IMR-90 (cell line): ENCODE data around the gene DCC. TPM values are rescaled to one million over a fixed set of nuclear protein-coding genes. Genes with fewer than 3 reads are reported as not detected.

ENCODE experiments used
- ATAC-seq: fragments of 200-7000 bp; cut with Tn5 transposase; 2 replicates; pipeline ENCODE4 v1.9.1; 2020; ENCODE audit warnings: low read depth, mild to moderate bottlenecking, moderate library complexity
- BruUV-seq: library from RNA; stranded (reverse); fragments of 400-500 nt; replicated peaks from 2 replicates; lab custom pipeline; 2021; lab: Mats Ljungman, UMichigan
- CTCF ChIA-PET: fragments of 300-600 bp; formaldehyde crosslinking; extraction: SDS; loops from one replicate; lab custom pipeline; 2021; ENCODE audit warnings: antibody characterized with exemption; lab: Yijun Ruan, JAX
- POLR2A ChIA-PET: fragments of 300-600 bp; sonication (Branson Sonifier 250); formaldehyde crosslinking; loops from one replicate; lab custom pipeline; 2022; ENCODE audit warnings: antibody characterized with exemption; ENCODE audit not compliant: unreplicated experiment; lab: Charles Lee
- DNase-seq: peaks from one replicate; pipeline ENCODE4 v3.0.0; 2013
- H2AFZ ChIP-seq: replicated peaks from 2 replicates; pipeline ENCODE3; 2013; ENCODE audit warnings: low read length, mild to moderate bottlenecking; ENCODE audit not compliant: poor library complexity
- H2AK5ac ChIP-seq: 2 replicates; pipeline ENCODE4 v1.6.1; 2013; ENCODE audit warnings: low read depth, low read length, inconsistent platforms
- H2AK9ac ChIP-seq: replicated peaks from 2 replicates; pipeline ENCODE3; 2013; ENCODE audit warnings: mild to moderate bottlenecking, low read depth, low read length, moderate library complexity; ENCODE audit not compliant: poor library complexity
- H2BK120ac ChIP-seq: 2 replicates; pipeline ENCODE4 v1.6.1; 2013; ENCODE audit warnings: low read depth, low read length, inconsistent platforms
- H2BK15ac ChIP-seq: 3 replicates; pipeline ENCODE4 v1.6.1; 2013; ENCODE audit warnings: low read depth, low read length, inconsistent platforms
- H2BK20ac ChIP-seq: 2 replicates; pipeline ENCODE4 v1.6.1; 2013; ENCODE audit warnings: low read depth, mild to moderate bottlenecking, inconsistent platforms, low read length, moderate library complexity
- H2BK5ac ChIP-seq: 2 replicates; pipeline ENCODE4 v1.6.1; 2013; ENCODE audit warnings: mild to moderate bottlenecking, low read depth, low read length, inconsistent platforms; ENCODE audit not compliant: poor library complexity, severe bottlenecking
- H3K14ac ChIP-seq: replicated peaks from 2 replicates; pipeline ENCODE4 v1.6.1; 2013; ENCODE audit warnings: low read depth, low read length, inconsistent platforms
- H3K18ac ChIP-seq: 2 replicates; pipeline ENCODE4 v1.6.1; 2013; ENCODE audit warnings: low read depth, low read length, control low read depth
- H3K23ac ChIP-seq: 2 replicates; pipeline ENCODE4 v1.6.1; 2013; ENCODE audit warnings: low read depth, low read length, inconsistent platforms
- H3K27ac ChIP-seq: 2 replicates; pipeline ENCODE4 v1.5.1; 2013; ENCODE audit warnings: mild to moderate bottlenecking, control low read depth, low read length; ENCODE audit not compliant: insufficient read depth
- H3K27me3 ChIP-seq: 2 replicates; pipeline ENCODE4 v1.6.1; 2013; ENCODE audit warnings: low read length; ENCODE audit not compliant: control insufficient read depth, insufficient read depth
- H3K36me3 ChIP-seq: 2 replicates; pipeline ENCODE4 v1.6.1; 2013; ENCODE audit warnings: low read length, mixed read lengths; ENCODE audit not compliant: control insufficient read depth, insufficient read depth
- H3K4ac ChIP-seq: 2 replicates; pipeline ENCODE4 v1.6.1; 2013; ENCODE audit warnings: low read depth, low read length, inconsistent platforms
- H3K4me1 ChIP-seq: 2 replicates; pipeline ENCODE4 v1.6.1; 2013; ENCODE audit warnings: low read length, mixed read lengths; ENCODE audit not compliant: control insufficient read depth, insufficient read depth
- H3K4me2 ChIP-seq: 2 replicates; pipeline ENCODE4 v1.6.1; 2013; ENCODE audit warnings: low read depth, mild to moderate bottlenecking, control low read depth, low read length, moderate library complexity
- H3K4me3 ChIP-seq: 2 replicates; pipeline ENCODE4 v1.5.1; 2013; ENCODE audit warnings: low read depth, mild to moderate bottlenecking, control low read depth, low read length, moderate library complexity; ENCODE audit not compliant: insufficient read depth
- H3K56ac ChIP-seq: 2 replicates; pipeline ENCODE4 v1.6.1; 2013; ENCODE audit warnings: low read length, inconsistent platforms; ENCODE audit not compliant: insufficient read depth; ENCODE audit errors: extremely low read depth
- H3K79me1 ChIP-seq, 2 experiments: 2 replicates each; pipeline ENCODE4 v1.6.1; 2013; ENCODE audit warnings: low read length in 2 of 2, inconsistent platforms in 1 of 2, low read depth in 1 of 2
- H3K9ac ChIP-seq: 2 replicates; pipeline ENCODE4 v1.6.1; 2013; ENCODE audit warnings: low read depth, low read length, control low read depth
- H3K9me1 ChIP-seq: 2 replicates; pipeline ENCODE4 v1.6.1; 2013; ENCODE audit warnings: low read length, inconsistent platforms; ENCODE audit not compliant: insufficient read depth
- H3K9me3 ChIP-seq: 2 replicates; pipeline ENCODE4 v1.6.1; 2013; ENCODE audit warnings: low read length; ENCODE audit not compliant: control insufficient read depth, insufficient read depth
- H4K20me1 ChIP-seq: 2 replicates; pipeline ENCODE4 v1.6.1; 2013; ENCODE audit warnings: low read length, inconsistent platforms; ENCODE audit not compliant: insufficient read depth
- H4K5ac ChIP-seq: 2 replicates; pipeline ENCODE4 v1.6.1; 2013; ENCODE audit warnings: mild to moderate bottlenecking, low read depth, low read length, control low read depth
- H4K8ac ChIP-seq, 2 experiments: 2 replicates each; pipeline ENCODE4 v1.6.1; 2013; ENCODE audit warnings: low read depth in 2 of 2, low read length in 2 of 2, control low read depth in 1 of 2, inconsistent platforms in 1 of 2
- H4K91ac ChIP-seq: 2 replicates; pipeline ENCODE4 v1.6.1; 2013; ENCODE audit warnings: low read depth, low read length, inconsistent platforms; ENCODE audit not compliant: insufficient read depth
- CTCF ChIP-seq: conservative IDR thresholded peaks from 2 replicates; pipeline ENCODE4 v1.5.1; 2012; ENCODE audit warnings: mild to moderate bottlenecking, low read depth, low read length, improper control_type of control experiment
- MAFK ChIP-seq: IDR thresholded peaks from 2 replicates; pipeline ENCODE4 v1.6.1; 2012; ENCODE audit warnings: low read depth, low read length, improper control_type of control experiment
- RAD21 ChIP-seq: IDR thresholded peaks from 2 replicates; pipeline ENCODE4 v1.6.1; 2012; ENCODE audit warnings: low read length, improper control_type of control experiment
- SMC3 ChIP-seq: fragments of 150-350 bp; IDR thresholded peaks from 2 replicates; pipeline ENCODE4 v1.6.1; 2016; ENCODE audit warnings: low read depth, mild to moderate bottlenecking, antibody characterized with exemption, low read length, moderate library complexity
- WGBS, 2 experiments: methylation state at CpG; one replicate each; pipeline versions ENCODE4 v1.1.5 to v1.1.7; 2013; ENCODE audit warnings: missing lambda C conversion rate in 2 of 2; ENCODE audit not compliant: insufficient read length in 1 of 2; ENCODE audit errors: extremely low coverage in 2 of 2; 5-methylcytosine and 5-hydroxymethylcytosine counted together
- dilution Hi-C: fragments of 300-500 bp; cut with HindIII; formaldehyde crosslinking; loops from one replicate; pipeline ENCODE4 v1.14.3; 2018; ENCODE audit warnings: low sequenced_read_pairs; ENCODE audit not compliant: unreplicated experiment
- in situ Hi-C: fragments of 300-500 bp; cut with MboI; formaldehyde crosslinking; loops from 3 replicates; pipeline ENCODE4 v1.14.3; 2019; ENCODE audit warnings: low sequenced_read_pairs, inconsistent platforms, mixed read lengths
- intact Hi-C: fragments of 100-400 bp; cut with micrococcal nuclease; formaldehyde crosslinking; loops from 2 replicates; pipeline ENCODE4 v1.10.0; 2022
- microRNA-seq, 2 experiments: library from miRNA; stranded (forward) in 1 of 2; unstranded in 1 of 2; fragments of 10-50 nt in 1 of 2; fragments of <30 nt in 1 of 2; gene quantifications in 1 of 2; microRNA quantifications in 1 of 2; one replicate each; pipeline versions ENCODE3 to v1.1.0; 2013 to 2020; ENCODE audit not compliant: insufficient read depth in 1 of 2, insufficient read length in 1 of 2, unreplicated experiment in 1 of 2
- polyA plus RNA-seq, 3 experiments: library from polyadenylated mRNA; depleted of rRNA; stranded (reverse); fragments of >200 nt; gene quantifications; 2 replicates each; pipeline ENCODE4 v1.2.3, GENCODE V29; 2012; ENCODE audit warnings: low replicate concordance in 1 of 3
- small RNA-seq, 5 experiments: library from RNA; depleted of rRNA; stranded (forward); fragments of <200 nt; gene quantifications; one replicate each; pipeline ENCODE3, GENCODE V24; 2012
- total RNA-seq: library from RNA; depleted of rRNA; stranded (reverse); fragments of >200 nt; gene quantifications from 2 replicates; pipeline ENCODE4 v1.2.3, GENCODE V29; 2012

Gene DCC
- total and polyA plus RNA-seq, 2 of the 4 experiments (the other 2 are of a cell fraction), result 0.31 to 0.54 TPM

GRCh38 chr18:53567929-53568574 lies 1228.1 kb downstream of the DCC start:
- CTCF ChIA-PET, result interaction anchor here (1.5 kb wide), 1 partner anchor 552 kb away, joined by 4 read pairs; no protein-coding TSS in a partner anchor

More at GRCh38 chr18:53567929-53568574, 1228.1 kb downstream of the DCC start:
- intact Hi-C loops (loop anchor here (2.0 to 5.0 kb wide), 2 partner anchors 551 to 1104 kb away; no protein-coding TSS in a partner anchor), dilution Hi-C loops (no loop called here), in situ Hi-C loops (loop anchor here (5.0 kb wide), 1 partner anchor 559 kb away; no protein-coding TSS in a partner anchor)
- BruUV-seq, result no TSS peak
- no peak overlapping the region for H2BK120ac ChIP-seq
- no peak overlapping the region for H2BK15ac ChIP-seq
- H3K18ac ChIP-seq, result no peak overlapping the region
- no peak overlapping the region for H3K4me2 ChIP-seq
- TF ChIP-seq RAD21 (peak; percentile 24; the same call in 1 of the 2 replicates), SMC3 (peak; percentile 48), CTCF (peak; percentile 49), MAFK (no peak)
- no peak overlapping the region for H2BK5ac ChIP-seq
- no peaks in the 10 kb centered on the region for H4K20me1 ChIP-seq
- H2AK5ac ChIP-seq, result no peak overlapping the region
- no peak overlapping the region for H4K5ac ChIP-seq
- no CpG with 5 or more reads among the region's 12 CpGs for WGBS, 2 experiments
- no peak overlapping the region for H4K91ac ChIP-seq
- H2BK20ac ChIP-seq, result no peak overlapping the region
- no peak overlapping the region for H3K14ac ChIP-seq
- H3K4ac ChIP-seq, result no peak overlapping the region
- no peaks in the 10 kb centered on the region for H3K4me1 ChIP-seq
- H3K9me3 ChIP-seq, result no peaks in the 10 kb centered on the region
- no peak overlapping the region for H2AFZ ChIP-seq
- no peaks in the 10 kb centered on the region for H3K36me3 ChIP-seq
- no peak overlapping the region for H2AK9ac ChIP-seq
- no peak overlapping the region for H3K27ac ChIP-seq
- ATAC-seq (peak; percentile 32; the same call in 1 of the 2 replicates), DNase-seq (peak; percentile 13)
- no peaks in the 10 kb centered on the region for H3K27me3 ChIP-seq
- no peak overlapping the region for H3K4me3 ChIP-seq
- no peak overlapping the region for H4K8ac ChIP-seq
- no peak overlapping the region for H3K9ac ChIP-seq
- no peak overlapping the region for H3K23ac ChIP-seq
- POLR2A ChIA-PET, result no interaction called here
- no peaks in the 10 kb centered on the region for H3K9me1 ChIP-seq
- no peak overlapping the region for H3K56ac ChIP-seq
- no peaks in the 10 kb centered on the region for H3K79me1 ChIP-seq

Small RNAs within 50 kb of the gene (microRNA-seq; reads per million reads assigned to microRNA genes)
- gene AC011155.1 (ENCODE audit: insufficient read depth, insufficient read length) (not detected), gene MIR4528 (ENCODE audit: insufficient read depth in 1 of 2, insufficient read length in 1 of 2, unreplicated experiment in 1 of 2) (0 reads per million in 2 experiments)

Small RNAs within 50 kb of the gene (small RNA-seq; reads per million reads assigned to genes)
- gene AC011155.1 (0 reads per million in 5 experiments), gene MIR4528 (0 to 0.73 (median 0) reads per million in 5 experiments)
